ENCODE measurements around the gene ASB6. TPM values are rescaled to one million over a fixed set of nuclear protein-coding genes. Genes with fewer than 3 reads are reported as not detected.

The ASB6 gene
- total RNA-seq, 1 donor from 2014 or later, result 16.7 TPM

DNA sequence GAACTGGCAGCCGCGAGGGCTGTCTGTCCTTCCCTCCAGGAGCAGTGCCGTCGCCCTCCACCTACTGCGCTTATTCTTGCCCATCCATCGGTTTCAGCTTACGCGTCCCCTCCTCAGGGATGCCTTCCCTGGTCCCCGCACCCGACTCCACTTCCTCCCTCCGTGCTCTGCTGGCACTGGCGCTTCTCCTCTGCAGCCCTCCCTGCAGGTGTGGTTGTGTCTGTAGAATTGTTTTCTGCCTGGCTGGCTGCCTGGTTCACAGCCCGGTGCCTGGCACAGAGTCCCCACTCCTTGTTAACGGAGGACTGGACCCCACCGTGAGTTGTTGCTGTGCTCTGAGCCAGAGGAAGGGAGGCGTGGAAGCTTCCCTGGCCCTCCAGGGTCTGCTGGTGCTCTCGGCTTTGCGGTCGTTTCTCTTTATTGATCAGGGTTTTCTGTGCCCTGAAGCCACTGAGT is 10.2 kb downstream of the ASB6 start:
- H3K27ac ChIP-seq, result no peak overlapping the region
- no peak for ATAC-seq
- intact Hi-C loops (cut with DNase I), result no loop called here

GRCh38 chr9:129630967-129631673 is 10.8 kb downstream of the ASB6 start:
- H3K27ac ChIP-seq, result no peak overlapping the region

More for the DNA sequence above, 10.2 kb downstream of the ASB6 start:
- Histone ChIP-seq H3K27me3 (no peaks in the 10 kb centered on the region), H3K4me3 (no peak overlapping the region), H3K4me1 (peaks cover 32% of the 10 kb centered on the region), H3K9me3 (no peaks in the 10 kb centered on the region), H3K36me3 (peaks cover 41% of the 10 kb centered on the region)
- TF ChIP-seq, protein P1, sequence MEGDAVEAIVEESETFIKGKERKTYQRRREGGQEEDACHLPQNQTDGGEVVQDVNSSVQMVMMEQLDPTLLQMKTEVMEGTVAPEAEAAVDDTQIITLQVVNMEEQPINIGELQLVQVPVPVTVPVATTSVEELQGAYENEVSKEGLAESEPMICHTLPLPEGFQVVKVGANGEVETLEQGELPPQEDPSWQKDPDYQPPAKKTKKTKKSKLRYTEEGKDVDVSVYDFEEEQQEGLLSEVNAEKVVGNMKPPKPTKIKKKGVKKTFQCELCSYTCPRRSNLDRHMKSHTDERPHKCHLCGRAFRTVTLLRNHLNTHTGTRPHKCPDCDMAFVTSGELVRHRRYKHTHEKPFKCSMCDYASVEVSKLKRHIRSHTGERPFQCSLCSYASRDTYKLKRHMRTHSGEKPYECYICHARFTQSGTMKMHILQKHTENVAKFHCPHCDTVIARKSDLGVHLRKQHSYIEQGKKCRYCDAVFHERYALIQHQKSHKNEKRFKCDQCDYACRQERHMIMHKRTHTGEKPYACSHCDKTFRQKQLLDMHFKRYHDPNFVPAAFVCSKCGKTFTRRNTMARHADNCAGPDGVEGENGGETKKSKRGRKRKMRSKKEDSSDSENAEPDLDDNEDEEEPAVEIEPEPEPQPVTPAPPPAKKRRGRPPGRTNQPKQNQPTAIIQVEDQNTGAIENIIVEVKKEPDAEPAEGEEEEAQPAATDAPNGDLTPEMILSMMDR (IDR thresholded peaks at IDR 0.05), result no peak
- DNase-seq, result no peak

GRCh38 chr9:129629251-129629820 is 12.6 kb downstream of the ASB6 start:
- ATAC-seq (no peak), DNase-seq (no peak)
- Histone ChIP-seq H3K4me1 (peaks cover 46% of the 10 kb centered on the region), H3K4me3 (no peak overlapping the region), H3K27me3 (no peaks in the 10 kb centered on the region), H3K9me3 (no peaks in the 10 kb centered on the region), H3K36me3 (peaks cover 19% of the 10 kb centered on the region), H3K27ac (no peak overlapping the region)
- TF ChIP-seq, protein P1 (IDR thresholded peaks at IDR 0.05), result no peak
- intact Hi-C loops (cut with DNase I), result no loop called here

More at GRCh38 chr9:129630967-129631673, 10.8 kb downstream of the ASB6 start:
- Histone ChIP-seq H3K4me1 (peaks cover 32% of the 10 kb centered on the region), H3K4me3 (no peak overlapping the region), H3K9me3 (no peaks in the 10 kb centered on the region), H3K27me3 (no peaks in the 10 kb centered on the region), H3K36me3 (peaks cover 37% of the 10 kb centered on the region)
- ATAC-seq (no peak), DNase-seq (no peak)
- TF ChIP-seq, protein P1 (IDR thresholded peaks at IDR 0.05), result no peak
- intact Hi-C loops (cut with DNase I), result no loop called here

DNA sequence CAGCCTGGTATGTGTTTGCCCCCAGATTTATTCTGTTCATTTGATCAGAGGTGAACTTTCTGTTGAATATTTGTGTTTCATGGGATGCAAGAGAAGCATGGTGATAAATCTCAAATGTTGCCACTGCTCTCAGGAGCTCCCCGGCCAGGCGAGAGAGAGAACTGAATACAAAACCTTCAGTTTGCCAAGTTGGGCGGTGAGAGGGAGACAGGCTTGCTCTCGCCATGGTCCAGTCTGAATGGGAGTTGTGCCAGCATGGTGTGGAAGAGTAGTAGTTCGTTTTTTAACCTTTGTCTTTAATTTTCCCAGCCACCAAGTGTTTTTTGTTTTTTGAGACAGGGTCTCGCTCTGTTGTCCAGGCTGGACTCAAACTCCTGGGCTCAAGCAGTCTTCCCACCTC is 13.2 kb downstream of the ASB6 start:
- TF ChIP-seq, protein P1 (IDR thresholded peaks at IDR 0.05), result no peak
- no peak for DNase-seq
- H3K4me1 ChIP-seq, result peaks cover 46% of the 10 kb centered on the region
- ATAC-seq, result no peak
- H3K36me3 ChIP-seq, result peaks cover 13% of the 10 kb centered on the region
- H3K4me3 ChIP-seq, result no peak overlapping the region
- no peaks in the 10 kb centered on the region for H3K27me3 ChIP-seq
- H3K9me3 ChIP-seq, result no peaks in the 10 kb centered on the region
- intact Hi-C loops (cut with DNase I), result no loop called here
- H3K27ac ChIP-seq, result no peak overlapping the region

DNA sequence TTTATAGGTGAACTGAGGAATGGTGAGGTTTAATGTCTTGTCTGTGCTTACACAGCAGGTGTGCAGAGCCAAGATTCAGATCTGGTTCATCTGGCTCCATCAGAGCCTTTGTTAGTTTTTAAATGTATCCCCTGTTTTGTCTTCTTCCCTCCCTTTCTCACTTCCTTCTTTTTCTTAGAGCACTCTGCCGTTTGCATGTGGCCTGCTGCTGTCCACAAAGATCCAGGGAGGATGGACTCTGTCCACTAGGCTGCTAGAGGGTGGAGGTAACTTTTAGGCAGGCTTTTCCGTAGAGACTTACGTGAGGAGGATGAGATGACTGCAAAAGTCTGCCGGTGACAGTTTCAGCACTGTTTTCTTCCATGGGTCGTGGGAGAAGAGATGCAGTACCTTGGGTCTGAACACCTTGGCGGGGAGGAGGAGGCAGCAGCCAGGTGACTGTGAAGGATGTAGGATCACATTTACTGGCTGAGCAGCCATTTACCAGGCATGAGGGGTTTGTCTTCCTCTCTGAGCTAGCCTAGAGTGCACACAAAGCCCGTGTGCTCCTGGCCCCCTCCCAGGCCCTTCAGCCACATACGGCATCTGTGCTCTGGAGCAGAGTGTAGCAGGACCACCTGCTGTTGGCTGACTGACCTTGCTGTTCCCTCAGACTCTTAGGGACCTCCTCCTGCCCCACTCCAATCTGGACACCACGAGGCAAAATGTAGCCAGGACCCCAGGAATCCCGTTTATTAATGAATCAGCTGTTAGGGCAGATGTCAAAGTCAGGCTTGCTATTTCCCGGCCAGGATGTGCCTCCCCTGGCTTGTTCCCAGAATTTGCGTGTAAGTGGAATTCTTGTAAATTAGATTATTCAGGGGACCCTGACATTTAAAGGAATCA is 14.2 kb downstream of the ASB6 start:
- H3K9me3 ChIP-seq, result no peaks in the 10 kb centered on the region
- TF ChIP-seq, protein P1 (IDR thresholded peaks at IDR 0.05), result no peak
- ATAC-seq, result no peak
- intact Hi-C loops (cut with DNase I), result no loop called here
- DNase-seq, result no peak
- H3K4me1 ChIP-seq, result peaks cover 46% of the 10 kb centered on the region
- peak overlapping the region; percentile 96 for H3K27ac ChIP-seq
- H3K27me3 ChIP-seq, result no peaks in the 10 kb centered on the region
- H3K36me3 ChIP-seq, result peaks cover 5% of the 10 kb centered on the region
- peak overlapping the region; percentile 93 for H3K4me3 ChIP-seq
